HG03439 (cell line): Measurements from ENCODE around the gene APP.

Source experiments
- ATAC-seq: cut with Tn5 transposase; IDR thresholded peaks from one replicate; pipeline ENCODE4 v1.9.1; 2021; ENCODE audit warnings: mild to moderate bottlenecking, moderate library complexity; ENCODE audit not compliant: unreplicated experiment

The APP gene

DNA sequence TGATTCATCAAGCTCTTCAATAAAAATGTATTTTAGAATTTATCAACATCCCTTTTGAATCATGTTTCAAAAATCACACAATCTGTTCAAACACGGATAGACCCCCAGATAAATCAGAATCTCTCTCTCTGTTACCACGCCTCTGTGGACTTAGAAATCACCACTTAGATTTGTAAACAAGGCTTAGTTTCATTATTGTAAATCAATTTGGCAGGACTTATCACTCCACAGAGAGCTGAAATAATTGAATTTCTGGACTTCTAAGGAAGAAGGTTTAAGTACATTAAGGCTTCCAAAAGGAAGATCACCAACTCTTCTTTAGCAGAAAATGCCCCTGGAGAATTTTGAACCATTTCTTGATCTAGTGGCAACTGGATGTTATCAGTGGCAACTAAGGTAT is 100.4 kb downstream of the APP start:
- ATAC-seq = no peak

GRCh38 chr21:26068776-26069175 is 101.8 kb downstream of the APP start:
- no peak for ATAC-seq

DNA sequence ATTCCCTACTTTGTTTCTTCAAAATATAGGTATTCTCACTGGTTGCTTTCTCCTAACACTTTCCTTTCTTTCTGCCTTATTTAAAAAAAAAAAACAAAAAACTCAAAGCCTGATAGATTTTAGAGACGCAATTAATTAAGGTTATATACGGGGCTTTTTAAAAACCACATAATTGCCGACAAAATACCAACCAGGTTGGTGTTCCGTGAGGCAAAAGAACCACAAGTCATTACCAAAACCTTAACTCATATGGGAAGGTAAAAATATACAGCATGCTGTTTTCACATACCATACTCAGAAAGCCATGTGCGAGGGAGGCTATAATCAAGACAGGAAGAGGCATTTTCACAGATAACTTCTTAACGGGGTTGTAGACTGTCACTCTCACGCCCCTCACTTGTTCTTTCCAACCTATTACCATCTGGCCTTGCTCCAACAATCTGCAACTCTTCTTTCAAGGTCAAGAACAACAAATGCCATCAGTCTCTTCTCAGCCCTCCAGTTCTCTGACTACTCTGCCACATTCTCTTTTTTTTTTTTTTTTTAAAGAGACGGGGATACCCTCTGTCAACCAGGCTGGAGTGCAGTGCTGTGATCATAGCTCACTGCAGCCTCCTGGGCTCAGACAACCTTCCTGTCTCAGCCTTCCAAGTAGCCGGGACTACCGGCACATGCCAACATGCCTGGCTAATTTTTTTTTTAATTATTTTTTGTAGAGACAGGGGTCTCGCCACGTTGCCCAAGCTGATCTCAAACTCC is 102.6 kb downstream of the APP start:
- ATAC-seq = no peak

DNA sequence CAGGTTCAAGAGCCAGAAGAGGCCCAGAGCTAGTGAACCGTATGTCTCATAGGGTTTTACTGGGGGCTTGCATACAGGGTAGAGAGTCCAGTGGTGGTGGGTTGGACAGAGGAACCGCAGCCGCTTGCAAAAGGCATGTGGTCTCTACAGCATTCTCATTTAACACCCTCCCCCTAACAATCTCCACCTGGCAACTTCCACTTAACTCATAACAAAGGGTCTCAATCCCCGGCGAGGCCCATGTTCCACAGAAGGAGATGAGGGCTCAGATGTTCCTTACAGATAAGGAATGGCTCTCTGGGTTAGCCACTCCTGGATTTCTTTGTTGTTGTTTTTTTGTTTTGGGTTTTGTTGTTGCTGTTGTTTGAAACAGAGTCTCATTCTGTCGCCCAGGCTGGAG is 106.1 kb downstream of the APP start:
- ATAC-seq = no peak

GRCh38 chr21:26061437-26061836 is 109.1 kb downstream of the APP start:
- no peak for ATAC-seq

- ATAC-seq = no peak
These were observed 110.0 kb downstream of the APP start for GRCh38 chr21:26060335-26061115.

- ATAC-seq = no peak
These were observed 112.9 kb downstream of the APP start for GRCh38 chr21:26057477-26058170.

DNA sequence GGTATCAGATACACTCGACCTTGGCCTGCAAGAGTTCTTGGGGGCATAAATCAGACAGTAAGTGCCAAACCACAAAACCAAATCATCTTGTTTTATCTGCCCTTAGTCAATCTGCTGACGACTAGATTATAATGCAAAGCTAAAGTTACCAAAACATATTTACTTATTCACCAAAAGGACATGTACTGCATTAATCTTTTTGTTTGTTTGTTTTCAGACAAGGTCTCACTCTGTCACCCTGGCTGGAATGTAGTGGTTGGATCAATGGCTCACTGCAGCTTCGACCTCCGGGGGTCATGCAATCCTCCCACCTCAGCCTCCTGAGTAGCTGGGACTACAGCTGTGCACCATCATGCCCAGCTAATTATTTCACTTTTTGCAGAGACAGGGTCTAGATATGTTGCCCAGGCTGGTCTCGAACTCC is 114.7 kb downstream of the APP start:
- ATAC-seq = no peak

GRCh38 chr21:26055010-26055409 is 115.6 kb downstream of the APP start:
- no peak for ATAC-seq

GRCh38 chr21:26052057-26052456 is 118.5 kb downstream of the APP start:
- no peak for ATAC-seq

DNA sequence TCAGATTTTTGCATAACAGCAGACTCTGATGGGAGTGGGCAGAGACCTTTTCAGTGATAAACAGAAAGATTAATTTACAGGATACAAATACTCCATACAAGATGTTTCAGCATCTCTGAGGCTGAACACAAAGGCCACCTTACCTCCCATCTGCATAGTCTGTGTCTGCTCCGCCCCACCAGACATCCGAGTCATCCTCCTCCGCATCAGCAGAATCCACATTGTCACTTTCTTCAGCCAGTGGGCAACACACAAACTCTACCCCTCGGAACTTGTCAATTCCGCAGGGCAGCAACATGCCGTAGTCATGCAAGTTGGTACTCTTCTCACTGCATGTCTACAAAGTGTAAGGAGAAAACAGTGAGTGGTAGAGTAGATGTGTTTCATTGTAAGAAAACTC is 119.7 kb downstream of the APP start:
- ATAC-seq = no peak

DNA sequence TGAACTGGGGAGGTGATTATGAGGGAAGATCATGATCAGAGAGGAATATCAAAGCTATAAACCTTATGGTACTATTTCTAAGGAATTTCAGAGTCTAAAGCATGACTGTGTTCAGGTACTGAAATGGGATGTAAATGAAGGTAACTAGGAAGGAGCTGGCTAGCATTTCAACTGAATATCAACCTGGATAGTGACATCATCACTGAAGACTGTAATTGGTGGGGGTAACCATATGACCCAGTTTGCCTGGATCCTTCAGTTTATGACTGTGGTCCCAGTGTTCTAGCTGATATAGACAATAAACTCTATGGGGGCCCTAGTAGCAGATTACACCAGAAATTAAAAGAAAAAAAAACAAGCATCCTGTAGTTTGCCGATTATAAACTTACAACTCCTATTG is 120.8 kb downstream of the APP start:
- ATAC-seq = no peak

DNA sequence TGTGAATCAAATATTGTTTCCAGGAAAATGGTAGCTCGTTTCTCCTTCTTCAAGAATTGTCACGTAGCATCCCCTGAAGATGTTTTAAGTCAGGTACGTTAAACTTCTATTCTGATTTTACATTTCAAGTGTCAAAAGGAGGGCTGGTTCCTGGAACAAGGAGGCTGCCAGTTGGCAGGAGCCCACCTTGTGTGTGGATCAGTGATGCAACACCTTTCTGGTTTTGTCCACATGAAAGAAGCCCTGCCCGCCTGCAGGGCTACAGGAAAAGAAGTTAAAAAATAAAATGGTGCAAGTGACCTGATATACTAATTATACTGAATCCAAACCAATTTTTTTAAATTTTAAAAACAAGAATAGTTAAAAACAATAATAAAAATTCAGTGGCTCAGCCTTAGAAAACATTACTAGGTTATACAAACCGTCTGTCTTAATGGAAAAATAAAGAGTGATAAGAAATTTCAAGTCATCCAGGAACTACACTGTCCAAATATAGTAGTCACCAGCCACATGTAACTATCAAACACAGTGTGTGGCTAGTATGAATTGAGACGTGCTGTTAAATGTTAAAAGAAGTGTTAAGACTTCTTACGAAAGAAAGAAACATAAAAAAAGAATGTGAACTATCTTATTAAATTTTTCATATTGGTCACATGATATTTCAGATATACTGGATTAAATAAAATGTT is 123.1 kb downstream of the APP start:
- ATAC-seq = no peak

DNA sequence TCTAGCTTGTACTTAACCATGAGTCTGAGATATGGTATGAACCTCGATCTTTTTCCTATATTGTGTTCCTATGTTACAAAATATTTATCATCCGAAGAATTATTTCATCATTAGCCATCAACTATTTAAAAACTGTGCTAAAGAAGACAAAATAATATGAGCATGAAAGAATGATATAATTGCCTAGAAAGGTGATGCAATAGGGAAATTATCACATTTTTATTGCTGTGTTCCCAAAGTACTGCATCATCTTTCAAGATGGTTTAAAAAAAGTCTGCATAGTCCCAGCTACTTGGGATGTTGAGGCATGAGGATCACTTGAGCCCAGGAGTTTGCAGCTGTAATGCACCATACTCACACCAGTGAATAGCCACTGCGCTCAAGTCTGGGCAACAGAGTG is 126.7 kb downstream of the APP start:
- ATAC-seq = no peak

- no peak for ATAC-seq
These were observed 128.2 kb downstream of the APP start for GRCh38 chr21:26042181-26042876.

DNA sequence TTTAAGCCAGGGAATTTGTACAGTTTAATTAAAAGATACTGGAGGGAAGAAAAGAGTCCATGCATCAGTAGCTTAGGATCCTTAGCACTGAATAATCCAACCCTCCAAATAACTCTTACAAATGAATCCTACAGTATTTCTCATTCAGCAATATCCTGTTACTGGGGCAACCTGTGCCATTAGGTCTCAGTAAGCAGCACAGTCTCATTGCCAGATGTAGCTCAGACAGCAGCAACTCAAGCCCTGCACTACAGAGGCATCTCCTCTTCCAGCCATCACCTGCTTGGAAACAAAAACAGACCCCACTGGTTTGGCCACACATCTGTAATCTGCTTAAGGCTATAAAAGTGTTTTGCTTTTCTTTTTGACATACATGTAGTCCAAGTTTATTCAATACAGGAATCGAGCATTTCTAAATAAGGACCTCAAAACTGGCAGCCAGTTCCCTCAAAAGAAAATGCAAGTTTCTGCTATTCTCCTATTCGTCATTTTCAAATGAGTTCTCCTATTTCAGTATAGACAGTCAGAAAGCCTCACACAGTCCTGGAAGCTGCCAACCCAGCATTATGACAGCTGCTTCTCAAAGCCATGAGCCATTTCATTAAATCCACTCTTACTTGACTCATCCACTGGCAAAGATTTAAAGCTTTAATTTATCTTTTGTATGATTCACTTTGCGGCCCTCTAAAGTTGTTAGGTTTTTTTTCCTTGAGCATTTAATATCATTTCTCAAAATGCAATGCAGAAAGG is 129.0 kb downstream of the APP start:
- no peak for ATAC-seq

GRCh38 chr21:26036916-26037315 is 133.7 kb downstream of the APP start:
- no peak for ATAC-seq

DNA sequence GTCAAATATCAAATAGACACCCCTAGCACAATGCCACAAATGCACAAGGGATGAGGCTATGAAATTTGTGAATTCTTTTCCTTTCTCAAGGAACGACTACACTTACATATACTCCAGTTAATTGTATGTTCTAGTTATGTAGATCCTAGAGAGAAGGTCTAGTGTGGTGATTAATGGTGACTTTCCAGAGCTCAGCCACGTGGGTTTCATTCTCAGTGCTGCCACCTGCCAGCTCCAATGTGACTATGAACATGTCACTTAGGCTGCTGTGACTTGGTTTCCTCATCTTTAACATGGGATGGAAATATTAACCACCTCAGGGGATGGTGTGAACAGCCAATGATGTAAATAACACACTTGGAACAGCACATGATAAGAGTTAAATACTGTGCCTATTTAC is 138.3 kb downstream of the APP start:
- no peak for ATAC-seq

DNA sequence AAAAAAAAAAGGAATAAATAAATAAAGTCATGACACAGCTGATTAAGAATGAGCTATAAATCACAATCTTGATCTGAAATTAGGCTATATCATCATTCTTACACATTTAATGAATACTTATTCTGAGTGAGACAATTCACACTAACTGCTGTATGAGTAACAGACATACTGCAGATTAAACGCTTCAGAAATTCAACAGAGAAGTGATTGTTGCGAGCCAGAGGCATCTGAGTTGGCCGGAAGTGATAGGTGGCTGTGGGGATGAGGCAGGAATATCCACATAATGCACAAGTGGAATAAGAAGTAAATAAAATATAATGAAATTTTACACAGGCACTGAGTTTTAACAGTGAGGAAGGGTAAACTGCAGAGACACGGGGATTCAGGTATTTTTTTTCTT is 142.4 kb downstream of the APP start:
- no peak for ATAC-seq

- no peak for ATAC-seq
These were observed 142.9 kb downstream of the APP start for GRCh38 chr21:26027696-26028095.
